ENCODE results near the gene PANK3. TPM values are rescaled to one million over a fixed set of nuclear protein-coding genes. Genes with fewer than 3 reads are reported as not detected.

The PANK3 gene
- total RNA-seq, 1 experiment from 2014 or later, result 82.6 TPM

GRCh38 chr5:168562279-168562678 is 16.9 kb downstream of the PANK3 start:
- no peak overlapping the region for H2BK120ac ChIP-seq (ENCODE audit: low read depth, low read length, poor library complexity, severe bottlenecking)
- H2BK15ac ChIP-seq (ENCODE audit: low read depth, low read length), result no peak overlapping the region
- H3K27ac ChIP-seq (ENCODE audit: insufficient read length, low read depth, low read length), result no peak overlapping the region
- Mint-ChIP-seq H3K36me3 (ENCODE audit: insufficient read depth in 1 of 3, low read depth in 3 of 3) (peaks cover 27 to 72% (median 65%) of the 10 kb centered on the region in 3 experiments), H3K27me3 (ENCODE audit: low read depth) (no peaks in the 10 kb centered on the region), H3K4me1 (peaks cover 7 to 8% of the 10 kb centered on the region in 2 experiments; a peak in 3 of 4 replicates), H3K4me3 (no peak overlapping the region), H3K27ac (peak overlapping the region in 2 of 3 experiments; percentile 6 to 10; a peak in 3 of 7 replicates), H3K9me3 (no peaks in the 10 kb centered on the region)
- H3K9ac ChIP-seq (ENCODE audit: extremely low read depth, insufficient read length, low read length), result no peak overlapping the region
- H2BK5ac ChIP-seq (ENCODE audit: insufficient read length, low read length), result no peak overlapping the region
- H3K18ac ChIP-seq (ENCODE audit: insufficient read length, low read depth, low read length), result no peak overlapping the region
- no peak overlapping the region for H4K91ac ChIP-seq (ENCODE audit: insufficient read length, low read depth, low read length)
- H3K4me2 ChIP-seq (ENCODE audit: insufficient read depth, insufficient read length, low read length), result no peak overlapping the region
- H4K20me1 ChIP-seq (ENCODE audit: control insufficient read depth, insufficient read depth, insufficient read length), result no peaks in the 10 kb centered on the region
- H3K79me2 ChIP-seq (ENCODE audit: insufficient read depth, low read length), result peaks cover 1% of the 10 kb centered on the region; the same call in 1 of the 2 replicates
- no peak overlapping the region for H3K14ac ChIP-seq (ENCODE audit: insufficient read depth, low read length)
- no peak for DNase-seq
- no peak overlapping the region for H2AFZ ChIP-seq (ENCODE audit: low read length)
- H2BK12ac ChIP-seq (ENCODE audit: insufficient read length, low read depth, low read length), result no peak overlapping the region
- no peak overlapping the region for H3T11ph ChIP-seq (ENCODE audit: low read length)
- no peaks in the 10 kb centered on the region for H3K79me1 ChIP-seq (ENCODE audit: insufficient read depth, low read depth, low read length, poor library complexity, severe bottlenecking)
- no peak overlapping the region for H3K4ac ChIP-seq (ENCODE audit: low read depth, low read length)
- no peak overlapping the region for H4K8ac ChIP-seq (replicated peaks; ENCODE audit: insufficient read length, low read depth, low read length)
- H3K23ac ChIP-seq (ENCODE audit: insufficient read length, low read depth, low read length), result no peak overlapping the region
- H2AK5ac ChIP-seq (ENCODE audit: insufficient read length, low read length), result no peak overlapping the region
- H3K4me1 ChIP-seq (ENCODE audit: insufficient read depth, low read length), result no peaks in the 10 kb centered on the region
- H3K27me3 ChIP-seq (ENCODE audit: insufficient read depth, low read length), result no peaks in the 10 kb centered on the region
- no peak overlapping the region for H4K5ac ChIP-seq (ENCODE audit: insufficient read length, low read depth, low read length)
- H3K9me3 ChIP-seq (ENCODE audit: control insufficient read depth, low read depth, low read length), result no peaks in the 10 kb centered on the region
- H2BK20ac ChIP-seq (ENCODE audit: low read depth, low read length, poor library complexity, severe bottlenecking), result no peak overlapping the region
- TF ChIP-seq CTCF (conservative IDR thresholded peaks at IDR 0.05), result no peak
- H3K56ac ChIP-seq (ENCODE audit: insufficient read length, low read depth, low read length), result no peak overlapping the region
- H3K23me2 ChIP-seq (ENCODE audit: insufficient read length, low read depth, low read length, poor library complexity, severe bottlenecking), result no peaks in the 10 kb centered on the region
- no CpG with 5 or more reads among the region's 2 CpGs for WGBS (ENCODE audit: extremely low coverage, insufficient read length, low lambda C conversion rate)
